Ovary (tissue), 3 donors: ENCODE results near the gene TACC2.

ENCODE experiments used
- EP300 ChIP-seq: sonication (generic); formaldehyde crosslinking; IDR thresholded peaks from one replicate; pipeline ENCODE4 v1.6.1; 2017; ENCODE audit warnings: antibody characterized with exemption
- POLR2A ChIP-seq: fragments of 450-650 bp; IDR thresholded peaks from one replicate; pipeline ENCODE4 v1.6.1; 2017; ENCODE audit warnings: antibody characterized with exemption, mild to moderate bottlenecking, moderate library complexity
- TF ChIP-seq, protein P1 (sequence below), 3 donors: fragments of 450-650 bp in 2 of 3; fragments of 200-600 bp in 1 of 3; IDR thresholded peaks; one replicate each; pipeline versions ENCODE4 v1.5.1 to v1.8.0; 2016 to 2022; ENCODE audit warnings: antibody characterized with exemption in 3 of 3, mild to moderate bottlenecking in 1 of 3
- donor health status: DM: no; HTN: no; CAD: no.

DNA sequence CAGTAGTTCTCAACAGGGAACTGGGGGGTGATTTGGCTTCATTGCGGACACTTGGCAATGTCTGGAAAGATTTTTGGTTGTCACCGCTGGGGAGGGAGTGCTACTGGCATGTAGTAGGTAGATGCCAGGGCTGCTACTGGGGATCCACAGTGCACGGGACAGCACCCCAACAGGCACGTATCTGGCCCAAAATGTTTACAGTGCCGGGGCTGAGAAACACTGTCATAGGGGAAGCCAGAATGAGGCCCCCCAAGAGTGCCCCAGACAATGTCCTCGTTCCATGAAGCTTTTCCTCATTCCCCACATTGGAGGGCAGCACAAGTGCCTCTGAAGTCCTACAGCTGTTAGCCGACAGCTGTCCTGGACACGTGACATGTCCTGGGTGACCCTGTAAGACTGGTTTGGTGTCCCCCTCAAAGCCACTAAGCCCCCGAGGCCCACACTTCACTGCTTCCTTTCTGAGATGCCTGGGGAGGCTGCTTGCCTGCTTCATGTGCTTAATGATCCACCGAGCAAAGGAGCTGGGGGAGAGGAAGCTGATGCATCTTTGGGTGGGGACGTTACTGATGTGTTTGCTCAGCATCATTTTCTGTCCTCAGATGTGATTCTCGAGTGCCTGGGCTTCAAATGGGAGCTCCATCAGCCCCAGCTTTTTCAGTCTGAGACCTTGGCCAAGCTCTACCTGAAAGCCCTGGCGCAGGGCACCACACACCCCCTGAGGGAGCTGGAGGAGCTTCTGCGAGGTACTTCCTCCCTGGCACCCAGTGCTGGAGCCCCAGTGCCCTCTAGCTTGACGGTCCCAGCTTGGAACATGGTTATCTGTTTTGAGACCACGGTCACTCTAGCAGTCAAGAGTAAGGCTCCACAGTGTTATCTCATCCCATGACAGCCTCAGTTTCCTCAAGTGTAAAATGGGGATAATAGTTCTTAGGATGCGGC, 296.8 kb downstream of the TACC2 start:
- no peak for TF ChIP-seq POLR2A
- no peak for TF ChIP-seq EP300
- TF ChIP-seq, protein P1, sequence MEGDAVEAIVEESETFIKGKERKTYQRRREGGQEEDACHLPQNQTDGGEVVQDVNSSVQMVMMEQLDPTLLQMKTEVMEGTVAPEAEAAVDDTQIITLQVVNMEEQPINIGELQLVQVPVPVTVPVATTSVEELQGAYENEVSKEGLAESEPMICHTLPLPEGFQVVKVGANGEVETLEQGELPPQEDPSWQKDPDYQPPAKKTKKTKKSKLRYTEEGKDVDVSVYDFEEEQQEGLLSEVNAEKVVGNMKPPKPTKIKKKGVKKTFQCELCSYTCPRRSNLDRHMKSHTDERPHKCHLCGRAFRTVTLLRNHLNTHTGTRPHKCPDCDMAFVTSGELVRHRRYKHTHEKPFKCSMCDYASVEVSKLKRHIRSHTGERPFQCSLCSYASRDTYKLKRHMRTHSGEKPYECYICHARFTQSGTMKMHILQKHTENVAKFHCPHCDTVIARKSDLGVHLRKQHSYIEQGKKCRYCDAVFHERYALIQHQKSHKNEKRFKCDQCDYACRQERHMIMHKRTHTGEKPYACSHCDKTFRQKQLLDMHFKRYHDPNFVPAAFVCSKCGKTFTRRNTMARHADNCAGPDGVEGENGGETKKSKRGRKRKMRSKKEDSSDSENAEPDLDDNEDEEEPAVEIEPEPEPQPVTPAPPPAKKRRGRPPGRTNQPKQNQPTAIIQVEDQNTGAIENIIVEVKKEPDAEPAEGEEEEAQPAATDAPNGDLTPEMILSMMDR (IDR thresholded peaks at IDR 0.05), result no peak
